ENCODE data around the gene PDIA2. TPM values are rescaled to one million over a fixed set of nuclear protein-coding genes. Genes with fewer than 3 reads are reported as not detected.

PDIA2 gene
- polyA plus RNA-seq, 12 donors, result 0.27 to 2.4 (median 0.75) TPM; not detected in 2

- DNase-seq, result no peak
Observed at GRCh38 chr16:296806-297510, 14.0 kb downstream of the PDIA2 start.

DNA sequence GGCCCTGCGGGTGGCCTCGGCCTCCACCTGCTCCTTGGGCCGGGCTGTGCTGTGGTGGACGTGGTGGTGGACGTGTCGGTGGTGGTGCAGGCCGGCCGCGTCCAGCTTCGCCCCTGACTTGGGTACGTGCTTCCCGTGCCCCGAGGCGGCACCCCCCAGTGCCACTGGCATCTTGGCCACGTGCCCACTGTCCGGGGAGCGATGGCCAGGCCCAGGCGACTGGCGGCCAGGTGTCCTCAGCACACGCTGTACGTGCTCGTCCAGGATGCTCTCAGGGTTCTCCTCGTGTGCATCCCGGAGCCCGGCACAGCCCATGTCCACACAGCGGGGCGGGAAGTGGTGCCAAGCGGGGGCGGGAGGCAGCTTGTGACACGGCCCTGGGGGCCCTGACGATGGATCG lies 14.9 kb downstream of the PDIA2 start:
- DNase-seq, result no peak

GRCh38 chr16:301235-301634 lies 18.3 kb downstream of the PDIA2 start:
- DNase-seq, result no peak

DNA sequence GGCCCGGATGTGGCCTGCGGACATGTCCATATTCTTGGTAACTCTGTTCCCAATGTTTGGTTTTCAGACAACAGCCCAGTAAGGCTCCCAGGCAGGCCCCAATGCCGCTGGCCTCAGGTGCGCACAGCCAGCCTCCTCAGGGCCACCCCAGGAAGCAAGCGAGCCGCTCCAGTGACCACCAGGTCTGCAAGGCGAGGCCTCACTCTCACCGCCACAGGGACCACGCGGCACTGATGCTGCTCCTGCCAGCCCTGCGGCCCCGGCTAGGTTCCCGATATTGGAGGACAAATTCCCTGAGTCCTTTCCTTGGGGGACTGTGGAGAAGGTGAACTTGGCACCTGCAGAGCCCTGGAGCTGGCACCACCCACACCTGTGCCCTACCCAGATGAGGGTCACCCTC lies 19.0 kb downstream of the PDIA2 start:
- DNase-seq, result no peak

GRCh38 chr16:303760-304505 lies 21.0 kb downstream of the PDIA2 start:
- no peak for DNase-seq

DNA sequence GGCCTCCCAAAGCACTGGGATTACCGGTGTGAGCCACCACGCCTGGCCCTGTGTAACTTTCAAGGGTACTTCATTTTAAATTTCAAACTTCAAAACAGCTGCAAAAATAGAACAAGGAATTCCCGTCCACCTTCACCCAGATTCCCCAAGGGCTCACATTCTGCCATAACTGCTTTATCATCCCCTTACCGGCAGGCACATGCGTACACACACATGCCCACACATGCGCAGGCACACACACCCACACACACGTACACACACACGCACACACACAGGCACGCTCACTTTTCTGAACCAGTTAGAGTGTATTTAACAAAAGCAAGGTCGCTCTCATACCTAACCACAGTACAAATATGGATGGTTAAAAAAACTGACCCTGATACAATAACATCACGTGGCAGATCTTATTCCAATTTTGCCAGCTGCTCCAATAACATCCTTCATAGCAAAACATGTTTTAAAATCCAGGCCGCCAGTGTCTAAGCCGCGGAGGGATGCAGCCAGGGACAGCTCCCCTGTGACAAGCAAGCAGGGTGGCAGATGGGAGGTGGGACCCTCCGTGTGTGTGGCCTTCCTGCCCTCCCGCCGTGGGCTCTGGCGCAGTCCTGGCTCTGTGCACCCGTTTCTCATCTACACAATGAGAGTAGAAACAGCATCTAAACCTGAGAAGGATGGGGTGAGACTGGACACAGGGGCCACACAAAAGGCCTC lies 23.1 kb downstream of the PDIA2 start:
- no peak for DNase-seq

DNA sequence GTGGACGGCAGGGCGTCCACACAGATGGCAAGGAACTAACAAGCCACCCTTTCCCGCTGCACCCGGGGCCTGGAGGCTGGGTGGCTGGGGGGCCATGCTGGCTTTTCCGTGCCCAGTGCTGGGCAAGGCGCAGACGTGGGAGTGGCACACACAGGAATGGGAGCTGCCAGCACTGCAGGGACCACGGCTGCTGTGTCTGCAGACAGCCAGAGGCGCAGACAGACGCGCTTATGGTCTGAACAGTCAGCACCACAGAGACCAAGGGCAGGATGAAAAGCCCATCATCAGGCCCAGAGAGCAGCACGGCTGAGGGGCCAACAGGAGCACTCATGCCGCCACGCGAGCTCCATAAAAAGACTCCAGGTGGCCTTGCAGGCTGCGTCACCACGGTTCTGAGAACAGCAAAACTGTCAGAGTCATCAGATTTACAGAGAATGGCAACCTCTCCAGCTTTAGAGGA lies 24.0 kb downstream of the PDIA2 start:
- DNase-seq, result no peak

DNA sequence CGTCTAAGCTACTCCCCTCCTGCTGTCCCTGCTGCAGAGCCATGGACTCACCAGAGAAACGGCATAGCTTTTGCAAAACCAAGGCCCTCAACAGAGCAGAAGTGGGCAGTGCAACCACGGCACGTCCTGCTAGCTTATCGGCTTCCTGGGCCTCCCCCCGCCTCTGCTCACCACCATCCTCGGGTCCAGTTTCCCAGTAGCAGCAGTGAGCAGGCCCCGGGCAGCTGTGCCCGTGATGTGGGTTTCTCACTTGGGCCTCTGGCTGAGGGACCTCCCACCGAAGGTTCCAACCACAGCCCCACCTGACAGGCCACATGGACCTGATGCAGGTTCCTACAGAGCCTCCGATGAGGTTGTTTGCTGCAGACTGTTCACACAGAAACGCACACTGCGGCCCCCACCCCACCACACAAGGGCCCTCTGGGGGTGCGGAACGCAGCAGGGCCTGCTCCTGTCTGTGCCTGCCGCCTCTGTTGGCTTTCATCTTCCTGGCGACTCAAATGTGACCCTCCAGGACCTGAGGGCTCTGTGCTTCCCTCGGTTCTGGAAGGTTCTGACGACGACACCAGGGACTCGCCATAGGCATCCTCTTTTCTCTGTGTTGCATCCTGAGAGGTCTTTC lies 24.8 kb downstream of the PDIA2 start:
- no peak for DNase-seq

- no peak for DNase-seq
Observed at GRCh38 chr16:309476-309875, 26.5 kb downstream of the PDIA2 start.

DNA sequence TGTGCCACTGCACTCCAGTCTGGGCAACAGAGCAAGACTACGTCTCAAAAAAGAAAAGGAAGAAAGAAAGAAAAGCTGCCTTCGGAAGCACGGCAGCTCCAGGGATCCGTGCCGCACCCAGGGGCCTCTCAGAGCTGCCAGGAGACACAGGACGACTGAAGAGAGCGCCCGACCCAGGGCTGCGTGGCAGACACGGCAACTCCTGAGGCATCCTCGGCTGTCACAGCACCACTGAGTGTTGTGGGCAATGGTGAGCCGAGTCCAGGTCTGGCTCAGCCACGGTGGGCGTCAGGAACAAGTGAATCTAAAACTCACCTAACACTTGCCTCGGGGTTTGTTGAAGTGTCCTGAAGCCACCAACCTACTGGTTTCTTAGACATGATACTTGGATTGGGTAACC lies 28.8 kb downstream of the PDIA2 start:
- DNase-seq, result no peak

- DNase-seq, result no peak
Observed at GRCh38 chr16:314351-314750, 31.4 kb downstream of the PDIA2 start.

GRCh38 chr16:314795-315299 lies 31.9 kb downstream of the PDIA2 start:
- no peak for DNase-seq

- no peak for DNase-seq
Observed at GRCh38 chr16:316741-317464, 33.9 kb downstream of the PDIA2 start.

DNA sequence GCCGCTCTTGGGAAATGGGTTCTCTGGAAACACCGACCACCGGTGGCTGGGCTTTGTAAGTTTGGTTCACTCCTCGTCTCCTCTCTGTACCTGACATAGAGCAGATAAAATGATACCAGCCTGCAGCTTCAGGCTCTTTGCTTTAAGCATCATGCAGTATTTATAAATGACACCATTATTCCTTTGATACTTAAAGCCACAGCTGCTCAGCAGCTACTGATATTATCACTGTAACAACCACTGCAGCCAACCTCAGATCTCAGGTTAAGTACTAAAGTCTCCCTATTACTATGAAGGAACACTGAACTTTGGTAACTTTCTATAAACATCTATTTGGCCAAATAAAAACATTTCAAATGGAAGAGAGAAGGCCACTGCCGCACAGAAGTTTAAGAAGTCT lies 34.6 kb downstream of the PDIA2 start:
- no peak for DNase-seq

GRCh38 chr16:318628-319027 lies 35.7 kb downstream of the PDIA2 start:
- no peak for DNase-seq

DNA sequence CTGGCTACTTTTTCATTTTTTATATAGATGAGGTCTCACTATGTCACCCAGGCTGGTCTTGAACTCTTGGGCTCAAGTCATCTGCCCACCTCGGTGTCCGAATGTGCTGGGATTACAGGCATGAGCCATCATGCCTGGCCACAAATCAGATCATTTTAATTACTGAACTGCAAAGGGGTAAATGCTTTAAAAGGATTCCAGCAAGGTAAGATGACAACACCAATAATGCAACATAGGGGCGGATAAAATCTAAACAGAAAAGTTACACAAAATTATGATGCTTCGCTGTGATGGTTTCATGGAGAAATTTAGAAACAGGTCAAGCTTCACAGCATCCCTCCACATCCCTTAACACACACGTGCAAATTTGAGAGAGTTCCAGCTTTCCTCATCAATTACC lies 37.2 kb downstream of the PDIA2 start:
- DNase-seq, result no peak

- no peak for DNase-seq
Observed at GRCh38 chr16:321532-321931, 38.6 kb downstream of the PDIA2 start.

- DNase-seq, result no peak
Observed at GRCh38 chr16:322476-323143, 39.6 kb downstream of the PDIA2 start.

DNA sequence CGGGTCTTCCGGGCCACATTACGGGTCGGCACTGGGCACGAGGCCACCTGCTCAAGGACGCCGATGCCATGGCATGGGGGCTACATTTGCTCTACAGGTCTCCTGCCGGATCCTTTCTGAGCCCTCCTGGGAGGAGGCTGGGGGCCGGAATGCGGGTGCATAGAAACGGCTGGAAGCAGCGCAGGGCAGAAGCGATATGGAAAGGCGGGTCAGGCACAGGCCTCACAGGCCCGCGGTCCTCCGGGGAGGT lies 41.2 kb downstream of the PDIA2 start:
- DNase-seq, result no peak

- no peak for DNase-seq
Observed at GRCh38 chr16:324451-325334, 41.7 kb downstream of the PDIA2 start.
